ENCODE results near the gene PRRX1.
A peak's percentile ranks its signal among the peaks of the same experiment; 100 is the strongest.

Gene PRRX1

DNA sequence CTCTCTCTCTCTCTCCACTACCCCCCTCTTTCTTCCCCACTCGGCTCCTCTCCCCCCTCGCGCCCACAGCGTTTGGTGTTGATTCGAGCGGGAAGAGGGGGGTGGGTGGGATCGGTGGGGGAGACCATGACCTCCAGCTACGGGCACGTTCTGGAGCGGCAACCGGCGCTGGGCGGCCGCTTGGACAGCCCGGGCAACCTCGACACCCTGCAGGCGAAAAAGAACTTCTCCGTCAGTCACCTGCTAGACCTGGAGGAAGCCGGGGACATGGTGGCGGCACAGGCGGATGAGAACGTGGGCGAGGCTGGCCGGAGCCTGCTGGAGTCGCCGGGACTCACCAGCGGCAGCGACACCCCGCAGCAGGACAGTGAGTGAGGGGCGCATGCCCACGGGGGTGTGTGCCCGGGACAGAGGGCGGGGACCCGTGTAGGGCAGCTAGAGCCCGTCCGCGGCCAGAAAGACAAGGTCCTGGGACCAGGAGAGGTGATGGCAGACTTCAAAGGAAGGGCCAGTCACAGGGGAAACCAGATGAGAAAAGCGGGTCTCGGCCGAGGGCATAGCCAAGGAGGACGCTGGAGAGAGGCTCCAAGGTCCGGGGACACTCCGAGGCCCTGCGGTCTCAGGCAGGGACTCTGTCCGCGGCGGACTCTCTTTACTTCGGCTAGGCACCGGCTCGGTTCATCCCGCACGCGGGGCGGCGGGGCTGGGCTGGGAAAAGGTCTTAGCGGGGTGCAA, at the start of gene PRRX1:
Gene PRRX1, plus strand, starts transcription at position 39 of the 735 bp plus-strand sequence. Its CDS starts 88 bp downstream, at position 127.
- no peak within 1 kb of the TSS for H3K27ac Mint-ChIP-seq
- ATAC-seq = no peak

DNA sequence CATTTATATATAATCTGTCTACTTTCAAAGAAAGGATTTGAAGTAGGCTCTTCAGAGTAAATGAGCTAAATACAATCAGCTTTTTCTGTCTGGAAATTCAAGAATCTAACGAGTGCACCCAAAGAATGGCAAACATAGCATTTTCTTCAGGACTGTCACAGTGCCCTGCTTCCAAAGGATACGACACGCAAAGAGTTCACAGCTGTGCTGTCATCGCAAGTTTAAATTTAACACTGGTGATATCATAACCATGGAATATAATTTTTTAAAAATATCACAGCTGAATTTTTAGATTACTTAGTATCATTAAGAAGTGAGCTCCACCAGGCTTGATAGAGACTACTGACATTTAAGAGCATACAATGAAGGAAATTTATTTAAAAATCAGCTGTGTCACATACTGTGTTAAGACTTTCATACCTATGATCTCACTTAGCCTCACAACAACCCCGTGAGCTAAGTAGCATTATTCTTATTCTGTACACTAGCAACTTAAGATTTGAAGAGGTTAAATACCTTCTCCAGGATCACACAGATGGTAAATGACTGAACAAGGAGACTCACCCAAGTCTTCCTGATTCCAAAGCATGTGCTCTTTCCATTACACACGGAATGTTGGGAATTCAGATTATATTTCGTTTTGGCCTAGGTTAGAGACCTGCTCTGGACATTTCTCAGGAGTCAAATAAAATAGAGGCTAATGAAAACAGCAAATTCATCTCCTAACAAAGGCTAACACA, 46.2 kb upstream of the PRRX1 start:
- H3K9me3 Mint-ChIP-seq = peaks cover 5% of the 10 kb centered on the region
- no peaks in the 10 kb centered on the region for H3K36me3 Mint-ChIP-seq

More for the DNA sequence above, at the start of gene PRRX1:
- H3K9me3 Mint-ChIP-seq = no peaks in the 10 kb centered on the region
- H3K27me3 Mint-ChIP-seq = peaks cover 83% of the 10 kb centered on the region
- peak within 1 kb of the TSS; percentile 55 for H3K4me3 Mint-ChIP-seq
- peaks cover 30% of the 10 kb centered on the region for H3K4me1 Mint-ChIP-seq
- H3K36me3 Mint-ChIP-seq = no peaks in the 10 kb centered on the region

DNA sequence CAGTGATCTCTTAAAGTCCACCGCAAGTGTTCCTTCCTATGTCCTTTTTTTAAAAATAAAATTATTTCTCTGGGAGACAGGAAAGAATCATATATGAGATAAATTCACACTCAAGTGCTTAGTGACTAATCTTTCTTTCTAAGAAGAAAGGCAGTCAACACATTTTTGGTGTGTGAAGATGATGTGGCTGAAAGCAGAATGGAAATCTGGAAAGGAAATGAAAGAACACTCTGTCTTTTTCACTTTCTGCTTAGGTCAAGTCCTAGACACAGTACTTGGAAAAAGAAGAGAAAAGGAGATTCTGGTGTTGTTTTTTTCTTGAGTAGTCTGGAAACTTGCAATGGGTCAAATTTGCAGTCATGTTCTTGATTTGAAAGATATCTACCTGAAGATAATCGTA, 45.5 kb upstream of the PRRX1 start:
- H3K36me3 Mint-ChIP-seq = no peaks in the 10 kb centered on the region
- no peak for ATAC-seq
- no peaks in the 10 kb centered on the region for H3K4me1 Mint-ChIP-seq
- H3K27ac Mint-ChIP-seq = no peak overlapping the region
- no peak overlapping the region for H3K4me3 Mint-ChIP-seq
- H3K27me3 Mint-ChIP-seq = no peaks in the 10 kb centered on the region
- no peaks in the 10 kb centered on the region for H3K9me3 Mint-ChIP-seq

More for the DNA sequence above, 46.2 kb upstream of the PRRX1 start:
- no peak overlapping the region for H3K27ac Mint-ChIP-seq
- ATAC-seq = no peak
- no peaks in the 10 kb centered on the region for H3K27me3 Mint-ChIP-seq
- no peak overlapping the region for H3K4me3 Mint-ChIP-seq
- H3K4me1 Mint-ChIP-seq = no peaks in the 10 kb centered on the region

DNA sequence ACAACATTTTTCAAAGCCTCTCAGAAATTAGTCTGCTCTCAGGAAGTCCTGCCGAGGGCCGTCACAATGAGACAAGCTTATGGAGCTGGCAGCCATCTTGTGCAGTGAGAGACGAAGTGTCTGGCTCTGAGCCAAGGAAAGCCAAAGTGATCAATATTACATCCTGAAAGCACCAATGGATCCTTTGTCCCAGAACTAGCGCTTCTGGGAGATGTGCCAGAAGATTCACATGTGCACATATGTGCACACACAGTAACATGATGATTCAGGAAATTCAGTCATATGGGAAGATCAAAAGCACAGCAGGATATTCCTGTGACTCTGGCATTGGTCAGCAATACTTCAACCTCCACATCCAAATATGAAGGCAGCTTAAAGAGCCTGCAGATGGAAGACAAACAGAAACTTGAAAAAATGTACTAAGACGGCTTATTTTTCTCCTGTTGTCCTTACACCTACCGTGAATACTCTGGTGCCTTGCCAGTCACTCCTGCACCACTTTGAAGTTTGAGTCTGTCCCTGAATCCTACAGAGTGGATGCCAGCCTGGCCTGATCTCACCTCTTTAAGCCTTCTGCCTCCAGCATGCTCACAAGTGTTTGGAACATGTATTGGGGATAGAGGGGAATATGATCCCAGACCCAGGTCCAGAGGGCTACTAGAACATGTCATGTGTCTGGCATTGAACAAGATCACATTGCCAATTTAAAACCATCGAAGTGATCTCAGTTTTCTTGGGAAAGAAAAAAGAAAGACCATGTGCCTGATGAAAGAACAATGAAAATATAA, 44.5 kb upstream of the PRRX1 start:
- Mint-ChIP-seq H3K4me3 (no peak overlapping the region), H3K9me3 (no peaks in the 10 kb centered on the region), H3K36me3 (no peaks in the 10 kb centered on the region), H3K27me3 (no peaks in the 10 kb centered on the region), H3K4me1 (no peaks in the 10 kb centered on the region), H3K27ac (no peak overlapping the region)
- no peak for ATAC-seq

DNA sequence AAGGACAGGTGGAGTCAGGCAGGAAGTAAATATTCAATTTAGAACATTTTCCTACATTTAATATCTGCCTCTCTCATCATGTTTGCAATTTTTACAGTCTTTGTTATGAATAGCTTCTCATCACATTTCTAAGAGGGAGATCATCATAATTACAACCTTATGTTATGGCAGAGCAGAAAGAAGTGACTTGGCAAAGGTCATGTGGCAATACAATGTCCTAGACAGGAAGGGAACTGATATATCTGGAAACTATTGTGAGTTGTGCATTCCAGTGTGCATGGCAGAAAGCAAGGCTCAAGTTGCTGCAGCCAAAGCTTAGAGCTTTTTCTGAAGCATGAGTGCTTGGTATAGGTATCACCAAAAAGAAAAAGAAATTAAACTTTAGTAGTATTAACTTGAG, 43.8 kb upstream of the PRRX1 start:
- no peaks in the 10 kb centered on the region for H3K36me3 Mint-ChIP-seq
- H3K9me3 Mint-ChIP-seq = no peaks in the 10 kb centered on the region
- no peaks in the 10 kb centered on the region for H3K27me3 Mint-ChIP-seq
- H3K4me3 Mint-ChIP-seq = no peak overlapping the region
- H3K27ac Mint-ChIP-seq = no peak overlapping the region
- no peaks in the 10 kb centered on the region for H3K4me1 Mint-ChIP-seq
- ATAC-seq = no peak

DNA sequence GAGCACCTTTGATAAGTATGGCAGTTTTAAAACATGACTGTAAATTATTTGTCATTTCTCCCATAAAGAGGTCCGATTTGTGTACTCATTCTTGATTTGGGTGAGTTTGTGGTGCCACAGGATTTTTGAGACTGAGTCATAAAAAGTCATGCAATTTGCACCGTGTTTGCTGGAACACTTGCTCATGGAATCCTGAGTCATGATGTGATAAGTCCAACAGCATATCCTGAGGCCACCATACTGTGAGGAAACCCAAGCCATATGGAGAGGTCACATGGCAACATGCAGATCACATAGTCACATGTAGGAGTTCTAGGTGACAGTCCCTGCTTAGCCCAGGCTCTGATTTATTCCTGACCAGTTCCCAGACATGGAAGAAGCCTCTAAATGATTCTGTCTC, 40.8 kb upstream of the PRRX1 start:
- Mint-ChIP-seq H3K27ac (no peak overlapping the region), H3K36me3 (no peaks in the 10 kb centered on the region), H3K27me3 (no peaks in the 10 kb centered on the region), H3K9me3 (no peaks in the 10 kb centered on the region), H3K4me1 (no peaks in the 10 kb centered on the region), H3K4me3 (no peak overlapping the region)
- ATAC-seq = no peak

DNA sequence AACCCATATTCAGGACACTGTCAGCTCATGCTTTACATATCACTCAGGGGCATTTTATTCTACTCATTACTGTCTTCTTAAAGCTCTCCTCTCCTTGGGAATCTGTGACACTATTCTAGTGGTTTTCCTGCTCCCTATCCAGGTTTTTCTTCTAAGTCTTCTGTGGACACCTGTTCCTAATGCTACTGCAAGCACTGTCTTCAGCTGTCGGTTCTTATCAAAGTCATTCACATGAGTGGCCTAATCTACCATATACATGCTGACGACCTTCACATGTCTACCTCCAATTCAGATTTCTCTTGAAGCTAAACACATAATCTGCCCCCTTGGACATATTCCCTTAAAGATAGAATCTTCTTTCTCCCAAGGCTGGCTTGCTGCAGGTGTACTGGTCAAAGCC, 39.8 kb upstream of the PRRX1 start:
- no peaks in the 10 kb centered on the region for H3K27me3 Mint-ChIP-seq
- H3K4me3 Mint-ChIP-seq = no peak overlapping the region
- H3K36me3 Mint-ChIP-seq = no peaks in the 10 kb centered on the region
- ATAC-seq = no peak
- H3K27ac Mint-ChIP-seq = no peak overlapping the region
- H3K9me3 Mint-ChIP-seq = no peaks in the 10 kb centered on the region
- no peaks in the 10 kb centered on the region for H3K4me1 Mint-ChIP-seq

DNA sequence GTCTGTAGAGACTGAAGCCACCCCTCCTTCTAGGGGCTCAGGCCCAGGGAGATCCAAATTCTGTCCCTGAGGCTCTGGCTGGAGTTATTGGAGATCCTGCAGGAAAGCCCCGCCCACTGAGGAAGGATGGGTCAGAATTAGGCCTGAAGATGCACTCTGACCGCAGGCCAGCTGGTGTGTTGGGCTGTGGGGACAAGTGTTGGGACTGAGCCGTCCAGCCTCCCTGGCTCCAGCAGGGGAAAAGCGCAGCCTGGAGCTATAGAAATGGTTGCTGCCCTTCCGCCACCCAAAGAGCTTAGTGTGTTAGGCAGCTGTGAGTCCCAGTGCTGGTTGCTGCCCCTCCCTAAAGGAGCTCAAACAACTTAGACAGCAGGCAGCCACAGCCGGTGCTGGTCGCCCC, 33.0 kb upstream of the PRRX1 start:
- Mint-ChIP-seq H3K9me3 (no peaks in the 10 kb centered on the region), H3K27ac (no peak overlapping the region), H3K27me3 (peaks cover 13% of the 10 kb centered on the region), H3K36me3 (no peaks in the 10 kb centered on the region), H3K4me1 (no peaks in the 10 kb centered on the region), H3K4me3 (no peak overlapping the region)
- ATAC-seq = no peak

DNA sequence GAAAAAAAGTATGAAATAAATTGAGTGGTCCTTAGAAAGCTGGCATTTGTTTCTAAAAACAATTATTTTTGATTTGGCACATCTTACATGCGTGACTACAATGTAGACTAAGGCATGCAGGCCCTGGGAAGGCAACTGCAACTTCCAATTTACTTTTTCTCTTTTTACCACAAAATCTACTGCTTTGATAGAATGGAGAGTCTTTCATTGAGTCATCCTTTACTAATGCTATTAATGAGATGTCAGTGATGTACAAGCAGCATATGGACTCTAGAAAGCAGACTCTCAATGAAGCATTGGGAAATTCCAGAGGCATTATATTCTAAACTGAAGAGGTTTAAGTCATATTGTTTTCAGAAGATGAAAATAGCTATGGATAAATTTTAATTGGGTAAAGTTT, 29.6 kb upstream of the PRRX1 start:
- H3K27me3 Mint-ChIP-seq = peaks cover 13% of the 10 kb centered on the region
- no peak overlapping the region for H3K4me3 Mint-ChIP-seq
- H3K27ac Mint-ChIP-seq = no peak overlapping the region
- H3K36me3 Mint-ChIP-seq = no peaks in the 10 kb centered on the region
- H3K4me1 Mint-ChIP-seq = no peaks in the 10 kb centered on the region
- peaks cover 4% of the 10 kb centered on the region for H3K9me3 Mint-ChIP-seq
- no peak for ATAC-seq

DNA sequence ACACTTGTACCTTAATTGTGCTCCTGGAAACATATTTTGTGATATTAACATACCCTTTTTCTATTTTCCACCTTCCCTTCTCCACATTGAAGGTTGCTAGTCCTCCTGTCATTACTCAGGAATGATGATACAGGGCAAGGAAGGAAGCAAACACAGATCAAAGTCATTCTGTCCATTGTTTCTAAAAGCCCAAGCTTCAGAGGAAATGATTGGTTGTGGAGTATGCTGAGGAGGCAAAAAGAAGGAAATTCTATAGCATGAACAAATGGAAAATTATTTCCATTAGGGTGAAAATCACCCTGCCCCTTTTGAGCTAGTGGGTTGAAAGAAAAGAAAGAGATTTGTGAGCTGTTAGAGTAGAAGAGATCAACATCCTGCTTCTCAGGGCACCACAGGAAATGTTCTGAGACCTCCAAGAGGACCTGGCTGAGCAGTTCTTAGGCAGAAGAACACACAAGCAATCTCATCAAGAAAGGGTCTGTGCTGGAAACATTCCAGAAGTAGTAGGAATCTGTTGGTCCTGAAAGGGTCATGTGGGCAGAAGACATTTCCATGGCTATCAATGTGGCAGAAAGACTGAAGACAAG, 29.0 kb upstream of the PRRX1 start:
- Mint-ChIP-seq H3K36me3 (no peaks in the 10 kb centered on the region), H3K4me3 (no peak overlapping the region), H3K9me3 (peaks cover 4% of the 10 kb centered on the region), H3K27me3 (peaks cover 9% of the 10 kb centered on the region), H3K4me1 (no peaks in the 10 kb centered on the region), H3K27ac (no peak overlapping the region)
- no peak for ATAC-seq

DNA sequence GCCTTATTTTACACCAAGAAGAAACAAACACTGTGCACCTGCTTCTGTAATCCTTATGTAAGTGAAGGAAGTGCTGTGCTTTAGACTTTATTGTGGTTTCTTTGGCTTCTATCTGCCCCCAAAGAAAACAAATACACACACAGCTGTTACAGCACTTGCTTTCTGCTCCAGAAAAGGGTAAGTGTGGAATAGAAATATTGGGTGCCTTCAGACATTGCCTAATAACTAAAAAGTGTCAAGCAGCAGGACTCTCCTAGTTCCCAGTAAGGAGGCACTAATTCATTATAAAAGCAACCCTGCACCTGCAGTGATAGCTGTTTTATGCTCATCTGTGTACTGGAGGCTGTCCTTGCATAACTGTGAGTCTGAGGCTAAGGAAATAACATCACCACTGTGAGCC, 23.4 kb upstream of the PRRX1 start:
- Mint-ChIP-seq H3K9me3 (peaks cover 4% of the 10 kb centered on the region), H3K27me3 (no peaks in the 10 kb centered on the region), H3K4me3 (no peak overlapping the region), H3K4me1 (no peaks in the 10 kb centered on the region), H3K27ac (no peak overlapping the region), H3K36me3 (no peaks in the 10 kb centered on the region)
- ATAC-seq = no peak

DNA sequence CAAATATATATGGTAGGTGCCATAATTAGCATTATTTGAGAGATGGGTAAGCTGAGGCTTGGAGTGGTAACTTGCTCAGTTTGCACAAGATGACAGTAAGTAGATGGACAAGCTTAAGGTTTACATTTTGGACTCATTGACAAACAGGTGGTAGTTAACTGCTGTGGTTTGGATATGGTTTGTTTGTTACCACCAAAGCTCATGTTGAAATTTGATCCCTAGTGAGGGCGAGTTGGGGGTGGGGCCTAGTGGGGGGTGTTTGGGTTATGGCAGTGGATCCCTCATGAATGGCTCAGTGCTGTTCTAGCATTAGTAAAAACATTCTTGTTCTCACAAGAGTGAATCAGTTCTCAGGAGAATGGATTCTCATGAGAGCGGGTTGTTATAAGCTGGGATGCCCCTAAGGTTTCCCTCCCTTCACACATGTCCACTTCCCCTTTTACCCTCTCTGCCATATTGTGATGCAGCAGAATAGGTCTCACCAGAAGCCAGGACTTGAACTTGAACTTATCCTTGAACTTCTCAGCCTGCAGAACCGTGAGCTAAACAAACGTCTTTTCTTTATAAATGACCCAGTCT, 6.6 kb upstream of the PRRX1 start:
- Mint-ChIP-seq H3K36me3 (no peaks in the 10 kb centered on the region), H3K27ac (no peak overlapping the region), H3K9me3 (no peaks in the 10 kb centered on the region), H3K4me1 (peaks cover 6% of the 10 kb centered on the region), H3K27me3 (peaks cover 76% of the 10 kb centered on the region), H3K4me3 (no peak overlapping the region)
- ATAC-seq = no peak

DNA sequence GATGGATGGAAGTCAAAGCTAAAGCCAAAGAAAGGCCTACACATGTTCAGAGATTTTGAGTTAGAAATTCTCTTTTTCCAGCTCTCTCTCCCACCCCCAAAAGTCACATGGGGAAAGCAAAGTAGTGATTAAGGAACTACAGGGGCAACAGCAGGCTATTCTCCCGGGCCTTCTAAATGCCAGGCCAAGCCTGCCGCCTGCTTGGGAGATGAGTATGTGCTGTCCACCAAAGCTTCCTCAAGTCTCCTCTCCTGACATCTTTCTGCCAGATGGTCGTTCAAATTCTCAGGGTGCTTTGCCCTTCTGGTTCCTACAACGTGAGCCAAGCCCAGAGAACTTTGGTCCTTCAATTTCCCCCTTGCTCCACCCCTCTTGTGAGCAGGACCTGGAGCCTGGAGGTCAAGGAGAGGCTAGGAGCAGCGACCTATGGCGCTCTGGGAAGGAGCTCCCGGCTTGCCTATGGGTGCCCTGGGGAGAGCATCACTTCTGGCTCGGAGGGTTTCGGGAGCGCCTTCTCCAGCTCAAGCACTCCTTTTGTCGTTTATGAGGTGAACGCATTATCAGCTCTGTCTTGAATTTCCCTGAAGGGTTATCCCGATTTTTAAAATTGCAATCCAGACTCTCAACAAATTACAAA, 4.4 kb upstream of the PRRX1 start:
- Mint-ChIP-seq H3K27ac (no peak overlapping the region), H3K9me3 (no peaks in the 10 kb centered on the region)

DNA sequence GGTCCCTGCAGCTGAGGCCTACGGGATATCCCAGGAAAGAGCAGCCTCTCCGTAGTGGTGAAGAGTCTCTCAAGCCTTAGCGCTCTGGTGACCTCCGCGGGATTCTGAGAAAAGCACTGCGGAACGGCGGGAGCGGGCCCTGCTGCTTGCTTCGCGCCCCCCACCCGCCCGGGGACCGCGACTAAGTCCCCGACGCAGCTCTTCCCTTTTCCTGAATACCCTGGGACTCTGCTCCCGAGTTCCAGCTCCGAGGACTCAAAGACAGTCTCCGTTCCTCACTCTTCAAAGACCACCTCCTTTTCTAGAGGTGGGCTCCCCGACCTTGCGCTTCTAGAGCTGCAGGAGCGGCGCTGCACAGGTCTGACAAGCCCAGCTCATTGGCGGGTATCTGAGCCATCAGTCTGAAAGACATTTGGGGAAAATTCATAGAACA, 3.6 kb upstream of the PRRX1 start:
- no peak for ATAC-seq
- Mint-ChIP-seq H3K27ac (no peak overlapping the region), H3K4me3 (no peak overlapping the region), H3K4me1 (peaks cover 23% of the 10 kb centered on the region), H3K36me3 (no peaks in the 10 kb centered on the region), H3K27me3 (peaks cover 70% of the 10 kb centered on the region), H3K9me3 (no peaks in the 10 kb centered on the region)

More for the DNA sequence above, 4.4 kb upstream of the PRRX1 start:
- Mint-ChIP-seq H3K36me3 (no peaks in the 10 kb centered on the region), H3K4me1 (peaks cover 18% of the 10 kb centered on the region), H3K4me3 (no peak overlapping the region), H3K27me3 (peaks cover 70% of the 10 kb centered on the region)
- ATAC-seq = no peak

Measured in stimulated activated memory B cell treated with anti-CD40 and anti-IgM and Interleukin-4, amounts not matched to agents 10 μg/mL and 1 μg/mL and 100 μg/mL, for 72 hours (primary cell).